Pancreas (tissue), 10 donors: Measurements from ENCODE around the gene HCAR1. TPM values are rescaled to one million over a fixed set of nuclear protein-coding genes. Genes with fewer than 3 reads are reported as not detected.
"Not testable (repeated sequence)": the region's sequence is repeated elsewhere in the genome, so short reads cannot be mapped to it uniquely, and the experiment has no call there.

Source experiments
- ATAC-seq, 4 donors: fragments of 200-7000 bp; cut with Tn5 transposase; one replicate each; pipeline versions ENCODE4 v1.8.0 to v1.9.1; 2020; ENCODE audit warnings: mild to moderate bottlenecking in 4 of 4, moderate library complexity in 4 of 4
- DNase-seq, 6 donors: peaks; one replicate each; pipeline ENCODE4 v3.0.0-alpha.2; 2020
- FAIRE-seq: peaks from 2 replicates; lab custom pipeline; 2012; peaks lifted over from hg19 to GRCh38; lab: Jason Lieb, UNC
- H3K27ac ChIP-seq, 4 donors: fragments of 200-600 bp; sonication (generic); 1 replicate in 3 of 4; 2 replicates in 1 of 4; pipeline versions ENCODE4 v1.5.0 to v1.8.0; 2020
- H3K27me3 ChIP-seq, 4 donors: fragments of 200-600 bp; one replicate each; pipeline ENCODE4 v1.8.0; 2021
- H3K36me3 ChIP-seq, 3 donors: fragments of 200-600 bp; sonication (generic) in 1 of 3; one replicate each; pipeline versions ENCODE4 v1.5.0 to v1.8.0; 2020 to 2021
- H3K4me1 ChIP-seq, 3 donors: fragments of 200-600 bp; one replicate each; pipeline ENCODE4 v1.8.0; 2021
- H3K4me3 ChIP-seq, 4 donors: fragments of 200-600 bp; sonication (generic) in 2 of 4; one replicate each; pipeline versions ENCODE4 v1.5.0 to v1.8.0; 2020 to 2021
- H3K9me3 ChIP-seq, 4 donors: fragments of 200-600 bp; one replicate each; pipeline ENCODE4 v1.8.0; 2021
- CTCF ChIP-seq, 4 donors: fragments of 200-600 bp; sonication (generic) in 3 of 4; IDR thresholded peaks; one replicate each; pipeline versions ENCODE4 v1.5.0 to v1.8.0; 2021; ENCODE audit warnings: antibody characterized with exemption in 4 of 4
- WGBS, 2 donors: extraction: QIAGEN DNeasy Blood & Tissue Kit; methylation state at CpG; one replicate each; pipeline ENCODE4 v1.1.7; 2013; 5-methylcytosine and 5-hydroxymethylcytosine counted together
- intact Hi-C, 3 donors: fragments of 100-400 bp; cut with DNase I; formaldehyde crosslinking; loops; one replicate each; pipeline versions ENCODE4 v1.11.1 to v1.14.2; 2022
- polyA plus RNA-seq, 2 donors: library from polyadenylated mRNA; stranded (reverse); fragments of 200-250 nt; gene quantifications; one replicate each; pipeline ENCODE4 v1.2.3, GENCODE V29; 2013
- total RNA-seq, 6 donors: library from RNA; stranded (reverse); fragmentation: NEBNext Ultra II Directional in 4 of 6; extraction: Animal tissue kit (Norgen Biotek cat#: 25700) in 4 of 6; gene quantifications; one replicate each; pipeline versions ENCODE4 v1.2.1 to v1.2.4, GENCODE V29; 2021 to 2023
- donor health status: healthy with polysubstance abuse.
- donor health status: DM: no; HTN: no; CAD: no; lungs with moderate emphysema.
- donor health status: DM: no; HTN: no; CAD: no.
- donor health status: control.
- donor health status: control.
- donor health status: Bipolar disorder and iron deficiency.
- donor health status: DM: yes; HTN: yes; CAD: no.
- donor health status: DM: no; HTN: no; CAD: no.
- donor health status: DM: no; HTN: no; CAD: no.
- donor health status: DM: yes; HTN: yes; CAD: no.

The HCAR1 gene
- total and polyA plus RNA-seq, 8 donors = 0.04 to 0.19 (median 0.11) TPM; not detected in 3

- H3K27me3 ChIP-seq, FAIRE-seq, DNase-seq, H3K36me3 ChIP-seq, H3K27ac ChIP-seq, H3K4me3 ChIP-seq, H3K4me1 ChIP-seq, ATAC-seq, intact Hi-C loops, H3K9me3 ChIP-seq: not testable (repeated sequence)
- 41 to 45% methylated on average over 4 of the region's 4 CpGs for WGBS, 2 donors
Measured at GRCh38 chr12:122701481-122701880, 29.2 kb downstream of the HCAR1 start.

GRCh38 chr12:122700038-122700710 lies 30.5 kb downstream of the HCAR1 start:
- ATAC-seq = peak in 2 of 4 donors; percentile 51
- FAIRE-seq = not testable (repeated sequence)

GRCh38 chr12:122696922-122697321 lies 33.7 kb downstream of the HCAR1 start:
- H3K4me1 ChIP-seq, DNase-seq, H3K36me3 ChIP-seq, H3K27ac ChIP-seq, H3K27me3 ChIP-seq, H3K9me3 ChIP-seq, intact Hi-C loops, H3K4me3 ChIP-seq, FAIRE-seq, ATAC-seq: not testable (repeated sequence)
- WGBS, 2 donors = 84 to 85% methylated on average over 2 of the region's 2 CpGs

More at GRCh38 chr12:122700038-122700710, 30.5 kb downstream of the HCAR1 start:
- H3K4me3 ChIP-seq, H3K36me3 ChIP-seq, intact Hi-C loops, H3K27me3 ChIP-seq, H3K9me3 ChIP-seq, H3K4me1 ChIP-seq, DNase-seq, H3K27ac ChIP-seq: not testable (repeated sequence)
- 64 to 73% methylated on average over 2 of the region's 9 CpGs for WGBS, 2 donors

- no peak for ATAC-seq
- Histone ChIP-seq H3K27me3 (no peaks in the 10 kb centered on the region), H3K27ac (no peak overlapping the region), H3K36me3 (no peaks in the 10 kb centered on the region), H3K9me3 (no peaks in the 10 kb centered on the region), H3K4me1 (no peaks in the 10 kb centered on the region), H3K4me3 (no peak overlapping the region)
- no peak for FAIRE-seq
- TF ChIP-seq CTCF (IDR thresholded peaks at IDR 0.05) = no peak
- no peak for DNase-seq
- WGBS, 2 donors = 47 to 56% methylated on average over 3 of the region's 3 CpGs
- intact Hi-C loops = no loop called here
Measured at GRCh38 chr12:122691566-122691965, 39.1 kb downstream of the HCAR1 start.

- Histone ChIP-seq H3K27me3 (no peaks in the 10 kb centered on the region), H3K9me3 (no peaks in the 10 kb centered on the region), H3K4me3 (no peak overlapping the region), H3K27ac (no peak overlapping the region), H3K4me1 (no peaks in the 10 kb centered on the region), H3K36me3 (no peaks in the 10 kb centered on the region)
- ATAC-seq = peak in 1 of 4 donors; percentile 28
- intact Hi-C loops = no loop called here
- TF ChIP-seq CTCF (IDR thresholded peaks at IDR 0.05) = no peak
- 62 to 67% methylated on average over 3 of the region's 3 CpGs for WGBS, 2 donors
- DNase-seq = no peak
- FAIRE-seq = no peak
Measured at GRCh38 chr12:122688291-122688690, 42.4 kb downstream of the HCAR1 start.

- Histone ChIP-seq H3K4me1 (no peaks in the 10 kb centered on the region), H3K27me3 (no peaks in the 10 kb centered on the region), H3K27ac (no peak overlapping the region), H3K36me3 (no peaks in the 10 kb centered on the region), H3K4me3 (no peak overlapping the region), H3K9me3 (no peaks in the 10 kb centered on the region)
- ATAC-seq (no peak), DNase-seq (no peak), FAIRE-seq (no peak)
- intact Hi-C loops = no loop called here
- TF ChIP-seq CTCF (IDR thresholded peaks at IDR 0.05) = no peak
- 49 to 52% methylated on average over 5 of the region's 5 CpGs for WGBS, 2 donors
Measured at GRCh38 chr12:122687086-122687485, 43.6 kb downstream of the HCAR1 start.
